Measurements from ENCODE around the gene MIX23.
A peak's percentile ranks its signal among the peaks of the same experiment; 100 is the strongest.
"Not testable (repeated sequence)": the region's sequence is repeated elsewhere in the genome, so short reads cannot be mapped to it uniquely, and the experiment has no call there.

The MIX23 gene

DNA sequence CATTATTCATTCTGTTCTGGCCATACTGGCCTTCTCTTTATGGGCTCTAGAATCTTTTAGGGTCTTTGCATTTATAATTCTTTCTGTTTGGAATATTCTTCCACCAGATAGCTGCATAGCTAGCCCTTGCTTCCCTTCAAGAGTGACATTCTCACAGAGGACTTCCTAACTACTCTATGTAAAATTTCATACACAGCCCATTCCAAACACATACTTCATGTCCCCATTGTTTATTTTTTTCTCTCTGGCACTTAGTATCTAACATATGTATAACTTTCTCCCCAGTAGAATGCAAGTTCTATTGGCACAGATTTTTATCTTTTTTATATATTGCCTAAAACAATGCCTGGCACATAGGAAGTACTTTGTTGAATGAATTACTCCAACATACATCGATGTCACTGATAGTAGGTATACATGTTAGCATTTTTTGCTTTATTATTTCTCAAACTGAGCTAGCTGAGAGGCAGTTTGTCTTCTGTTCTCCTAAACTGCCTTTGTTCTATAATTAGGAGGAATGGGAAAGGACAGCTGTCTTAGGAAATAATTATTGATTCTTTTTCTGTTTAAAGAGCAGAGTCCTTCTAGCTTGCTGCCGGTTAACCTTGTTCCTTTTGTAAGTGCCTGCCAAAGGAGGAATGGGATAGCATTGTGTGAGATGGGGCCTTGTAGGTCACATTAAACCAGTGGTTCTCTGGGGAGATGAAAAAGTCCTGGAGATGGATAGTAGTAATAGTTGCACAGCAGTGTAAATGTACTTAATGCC is 8.8 kb upstream of the MIX23 start:
- no peak for DNase-seq

DNA sequence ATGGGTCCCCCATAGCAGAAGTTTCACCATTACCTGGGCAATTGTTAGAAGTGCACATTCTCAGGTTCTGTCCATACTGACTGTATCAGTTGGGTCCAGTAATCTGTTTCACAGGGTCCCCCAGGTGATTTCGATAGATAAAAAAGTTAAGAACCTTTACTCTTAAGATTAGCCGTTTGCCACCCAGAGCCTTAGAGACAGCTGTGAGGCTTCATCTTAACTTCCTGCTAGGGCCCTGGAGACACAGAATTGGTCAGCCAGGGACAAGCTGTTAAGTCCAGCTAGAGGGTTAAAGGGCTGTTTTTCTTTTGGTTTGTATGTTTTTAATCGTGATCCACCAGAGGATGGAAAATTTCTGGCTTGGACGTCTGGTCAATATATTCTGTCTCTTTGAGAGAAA is 7.6 kb upstream of the MIX23 start:
- DNase-seq = no peak

GRCh38 chr3:122389892-122390291 is 6.9 kb upstream of the MIX23 start:
- DNase-seq = no peak

DNA sequence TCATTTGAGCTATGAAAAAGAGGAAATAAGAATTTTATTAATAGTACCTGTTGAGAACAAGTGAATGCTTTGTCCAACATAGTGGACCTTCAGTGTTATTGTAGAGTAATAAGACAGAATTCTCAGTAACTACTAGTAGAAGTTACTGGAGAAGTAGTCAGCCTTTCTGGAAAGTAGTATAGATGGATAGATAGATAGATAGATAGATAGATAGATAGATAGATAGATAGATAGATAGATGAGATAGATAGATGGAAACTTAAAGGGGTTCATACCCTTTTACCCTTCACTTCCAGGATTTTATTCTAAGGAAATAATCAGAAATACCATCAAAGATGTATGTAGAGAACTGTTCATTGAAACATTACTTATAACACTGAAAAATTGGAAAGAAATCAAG is 6.2 kb upstream of the MIX23 start:
- DNase-seq = no peak

DNA sequence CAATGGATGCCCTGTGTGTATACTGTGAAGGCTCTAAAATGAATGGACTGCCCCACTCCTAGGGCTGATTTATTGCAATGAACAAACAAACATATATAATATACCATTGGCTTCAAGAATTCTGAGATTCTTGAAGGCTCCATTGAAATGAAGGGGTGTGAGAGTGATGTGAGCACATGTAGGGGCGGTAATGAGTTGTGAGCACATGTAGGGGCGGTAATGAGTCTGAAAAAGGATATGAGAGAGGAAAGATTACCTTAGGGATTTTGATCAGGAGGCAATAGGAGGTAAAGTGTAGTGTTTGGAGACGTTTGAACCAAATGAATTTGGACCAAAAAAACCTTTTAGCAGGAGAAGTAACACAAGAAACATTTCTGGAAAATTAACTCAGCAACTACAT is 4.7 kb upstream of the MIX23 start:
- no peak for DNase-seq

- peak; percentile 69 for DNase-seq
Observed at GRCh38 chr3:122383771-122384697, 1.0 kb upstream of the MIX23 start, which contains the start of gene FAM162A. TSS of gene FAM162A (plus strand) at chr3:122384182. CDS start at chr3:122384266, 84 bp downstream.

DNA sequence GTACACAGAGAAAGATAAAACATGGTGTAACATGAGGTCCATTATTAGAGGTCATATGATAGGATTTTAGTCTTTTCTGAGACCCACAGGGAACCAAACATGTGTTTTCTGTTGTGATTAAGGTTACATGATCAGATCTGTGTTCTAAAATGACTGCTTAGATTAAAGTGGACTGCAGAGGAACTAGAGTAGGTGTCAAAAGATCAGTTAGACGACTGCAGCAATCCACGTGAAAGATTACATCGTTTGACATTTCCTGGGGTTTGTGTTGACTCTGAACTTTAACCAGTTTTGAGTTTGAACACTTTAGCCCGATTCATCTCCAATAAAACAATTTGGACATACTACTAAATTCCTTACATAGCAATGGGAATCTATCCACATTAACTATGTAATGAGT is 5.1 kb downstream of the MIX23 start:
- DNase-seq = no peak

- no peak for DNase-seq
Observed at GRCh38 chr3:122374034-122374433, 9.0 kb downstream of the MIX23 start.

GRCh38 chr3:122366379-122366749 is 16.7 kb downstream of the MIX23 start:
- no peak for DNase-seq

GRCh38 chr3:122365582-122366378 is 17.3 kb downstream of the MIX23 start:
- DNase-seq = not testable (repeated sequence)

DNA sequence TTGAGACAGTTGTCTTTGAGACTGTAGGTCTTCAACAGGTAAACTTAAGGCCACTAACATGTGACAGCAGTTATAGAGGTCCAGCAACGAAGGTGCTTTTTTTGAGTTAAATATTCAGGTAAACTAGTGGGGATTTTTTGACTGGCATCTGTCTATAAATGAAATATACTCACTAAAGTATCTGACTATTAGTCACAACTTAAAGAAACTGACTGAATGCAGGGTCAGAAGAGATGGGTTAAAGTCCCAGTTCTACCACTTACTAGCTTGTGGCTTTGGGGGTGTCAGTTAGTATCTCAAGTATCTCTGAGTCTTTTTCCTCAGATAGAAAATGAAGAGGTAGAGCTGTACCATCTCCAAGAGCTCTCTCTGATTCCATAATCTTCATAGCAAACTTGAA is 18.0 kb downstream of the MIX23 start:
- DNase-seq = no peak

GRCh38 chr3:122364490-122364889 is 18.5 kb downstream of the MIX23 start:
- DNase-seq = no peak

DNA sequence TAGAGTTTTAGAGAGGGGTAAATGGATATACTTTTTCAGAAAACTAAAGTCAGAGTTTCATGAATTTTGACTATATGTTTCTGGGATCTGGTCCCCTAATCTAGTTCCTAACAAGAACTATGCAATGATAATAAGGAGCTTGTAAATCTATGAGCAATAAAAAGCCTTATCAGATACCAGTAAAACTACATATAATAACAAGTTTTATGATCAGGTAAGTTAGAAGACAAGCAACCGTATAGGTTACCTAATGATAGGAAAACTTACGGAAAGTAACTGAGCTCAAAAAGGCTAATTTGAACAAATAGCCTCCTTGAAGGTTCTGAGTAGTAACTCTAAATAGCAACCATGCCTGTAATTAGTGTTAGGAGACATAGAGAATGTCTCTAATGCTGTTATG is 21.0 kb downstream of the MIX23 start:
- DNase-seq = no peak

GRCh38 chr3:122358703-122359032 is 24.4 kb downstream of the MIX23 start:
- DNase-seq = no peak

DNA sequence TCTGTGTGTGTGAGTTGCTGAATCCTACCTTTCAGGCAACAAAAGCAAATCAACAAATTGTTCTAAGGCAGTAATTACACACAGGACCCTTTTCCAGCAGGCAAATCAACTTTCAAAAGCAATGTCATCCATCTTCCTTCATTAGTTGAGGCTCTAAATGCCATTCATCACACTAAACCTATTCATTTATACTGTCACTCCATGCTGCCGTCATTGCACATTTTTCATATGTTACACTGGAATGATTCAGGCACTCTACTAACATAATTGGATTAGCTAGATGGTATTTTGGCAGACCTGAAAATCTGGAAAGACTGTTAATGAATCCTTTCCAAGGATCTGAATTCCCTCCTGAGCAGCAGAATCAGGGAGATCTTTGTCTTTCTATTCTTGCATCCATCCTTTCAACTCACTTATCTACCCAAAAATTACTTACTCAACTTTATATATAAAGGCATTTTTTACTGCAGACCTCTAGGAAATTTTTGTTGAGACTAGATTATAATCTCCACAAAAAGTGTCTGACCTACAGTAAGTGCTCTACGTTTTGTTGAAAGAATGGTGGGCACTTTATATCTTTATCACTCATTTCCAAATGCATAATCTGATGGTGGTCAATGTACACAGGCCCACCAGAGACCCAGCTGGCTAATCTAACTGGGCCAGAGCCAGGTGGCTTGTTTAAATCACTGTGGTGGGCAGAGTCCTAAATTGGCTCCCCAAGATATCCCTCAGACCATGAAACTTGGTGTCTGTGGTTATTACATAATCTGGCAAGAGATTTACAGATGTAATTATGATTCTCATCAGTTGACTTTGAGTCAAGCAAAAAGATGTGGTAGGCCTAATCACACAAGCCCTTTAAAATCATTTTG is 25.0 kb downstream of the MIX23 start:
- no peak for DNase-seq

- no peak for DNase-seq
Observed at GRCh38 chr3:122356402-122356801, 26.6 kb downstream of the MIX23 start.

DNA sequence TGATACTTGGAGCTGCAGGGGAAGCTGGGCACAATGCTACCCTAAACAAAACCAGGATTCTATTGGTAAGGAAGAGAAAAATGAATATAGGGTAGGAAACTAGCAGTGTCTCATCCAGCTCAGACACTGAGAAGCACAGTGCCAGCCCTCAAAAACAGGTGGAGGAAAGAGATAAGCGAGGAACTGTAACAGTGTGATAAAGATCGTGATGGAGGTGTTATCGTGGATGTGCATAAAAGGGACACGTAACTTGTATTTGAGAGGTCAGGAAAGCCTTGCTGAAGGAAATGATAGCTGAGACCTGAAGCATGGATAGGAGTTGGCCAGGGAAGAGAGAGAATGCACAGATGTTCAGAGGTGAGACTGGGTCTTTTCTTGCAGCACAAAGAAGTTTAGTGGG is 27.4 kb downstream of the MIX23 start:
- DNase-seq = no peak

DNA sequence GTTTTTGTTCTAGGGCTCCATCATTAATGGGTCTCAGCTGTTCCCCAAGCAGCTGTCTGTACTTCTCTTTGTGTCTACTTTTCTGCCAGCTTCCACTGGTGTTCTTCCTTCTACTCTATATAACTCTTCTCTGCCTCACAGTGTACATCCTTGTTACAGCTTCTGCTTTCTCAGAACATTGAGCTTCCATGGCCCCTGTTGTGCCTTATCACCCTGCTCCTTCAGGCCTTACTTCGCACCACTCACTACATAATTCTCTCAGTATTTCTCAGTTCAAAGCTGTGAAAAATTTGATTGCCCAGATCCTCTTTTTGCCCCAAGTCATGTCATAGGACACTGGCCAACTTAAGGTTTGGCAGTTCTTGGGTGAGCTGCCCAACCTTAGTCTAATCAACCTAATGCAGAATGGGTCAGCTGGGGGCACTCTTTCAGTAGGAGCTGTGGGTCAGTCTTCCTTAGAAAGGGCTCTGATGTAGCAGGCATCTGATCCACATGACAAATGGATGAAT is 29.1 kb downstream of the MIX23 start:
- no peak for DNase-seq

DNA sequence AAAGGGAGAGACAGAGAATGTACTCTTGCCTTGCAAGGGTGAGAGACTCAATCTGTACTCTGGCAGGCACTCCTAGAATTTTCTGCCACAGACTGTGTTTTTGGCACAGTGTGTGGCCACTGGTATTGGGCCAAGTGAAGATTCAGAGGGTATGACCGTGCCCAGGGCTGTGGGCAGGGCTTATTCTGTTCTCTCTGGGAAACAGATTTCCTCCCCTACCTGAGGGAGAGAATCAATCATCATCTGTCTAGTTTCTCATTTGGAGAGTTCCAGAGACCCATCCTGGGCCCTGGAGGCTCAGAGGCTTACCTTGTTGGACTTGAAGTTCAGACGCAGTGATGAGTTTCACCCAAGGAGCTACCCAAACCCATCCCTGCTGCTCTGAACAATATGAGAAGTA is 29.8 kb downstream of the MIX23 start:
- no peak for DNase-seq

- DNase-seq = no peak
Observed at GRCh38 chr3:122351612-122352011, 31.4 kb downstream of the MIX23 start.

DNA sequence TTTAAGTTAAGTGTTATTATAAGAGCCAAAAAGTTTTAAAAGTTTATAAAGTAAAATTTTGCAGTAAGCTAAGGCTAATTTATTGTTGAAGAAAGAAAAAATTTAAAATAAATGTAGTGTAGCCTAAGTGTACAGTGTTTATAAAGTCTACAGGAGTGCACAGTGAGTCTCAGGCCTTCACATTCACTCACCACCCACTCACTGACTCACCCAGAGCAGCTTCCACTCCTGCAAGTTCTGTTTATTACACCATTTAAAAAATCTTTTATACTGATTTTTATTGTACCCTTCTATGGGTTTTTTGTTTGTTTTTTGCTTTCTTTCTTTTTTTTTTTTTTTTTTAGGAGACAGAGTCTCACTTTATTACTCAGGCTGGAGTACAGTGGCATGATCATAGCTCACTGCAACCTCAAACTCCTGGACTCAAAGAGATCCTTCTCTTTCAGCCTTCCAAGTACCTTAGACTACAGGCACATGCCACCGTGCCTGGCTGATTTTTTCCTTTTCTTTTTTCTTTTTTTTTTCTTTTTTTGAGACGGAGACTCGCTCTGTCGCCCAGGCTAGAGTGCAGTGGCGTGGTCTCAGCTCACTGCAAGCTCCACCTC is 32.1 kb downstream of the MIX23 start:
- DNase-seq = no peak

DNA sequence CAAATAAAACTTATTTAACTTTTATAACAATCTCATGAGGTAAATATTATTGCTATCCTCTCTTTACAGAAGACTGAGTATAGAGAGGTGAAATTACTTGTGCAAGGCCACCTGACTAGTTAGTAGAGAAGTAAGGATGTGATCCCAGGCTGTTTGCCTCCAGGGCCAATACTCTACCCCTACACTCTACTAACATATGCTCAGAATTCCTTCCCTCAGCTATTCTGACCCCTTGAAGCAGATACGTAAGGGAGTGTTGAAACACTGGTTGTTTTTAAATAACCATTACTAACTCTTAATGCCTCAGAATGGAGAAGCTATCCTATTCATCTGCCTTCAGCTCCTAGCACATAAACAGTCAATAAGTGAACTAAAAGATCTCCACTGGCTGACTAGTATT is 33.9 kb downstream of the MIX23 start:
- DNase-seq = no peak
